ENCODE results near the gene IL4I1.
A peak's percentile ranks its signal among the peaks of the same experiment; 100 is the strongest.

IL4I1 gene

GRCh38 chr19:49877879-49878743, 18.6 kb downstream of the IL4I1 start:
- DNase-seq (ENCODE audit: low spot score): peak; percentile 97

GRCh38 chr19:49877020-49877878, 19.4 kb downstream of the IL4I1 start, which contains the start of the genes AKT1S1 and TBC1D17:
Gene AKT1S1 (minus strand): TSS chr19:49877355. CDS start chr19:49873295, 4,060 bp downstream.
Gene TBC1D17 (plus strand): TSS chr19:49877702. CDS start chr19:49877724, 22 bp downstream.
- DNase-seq (ENCODE audit: low spot score): peak; percentile 100

DNA sequence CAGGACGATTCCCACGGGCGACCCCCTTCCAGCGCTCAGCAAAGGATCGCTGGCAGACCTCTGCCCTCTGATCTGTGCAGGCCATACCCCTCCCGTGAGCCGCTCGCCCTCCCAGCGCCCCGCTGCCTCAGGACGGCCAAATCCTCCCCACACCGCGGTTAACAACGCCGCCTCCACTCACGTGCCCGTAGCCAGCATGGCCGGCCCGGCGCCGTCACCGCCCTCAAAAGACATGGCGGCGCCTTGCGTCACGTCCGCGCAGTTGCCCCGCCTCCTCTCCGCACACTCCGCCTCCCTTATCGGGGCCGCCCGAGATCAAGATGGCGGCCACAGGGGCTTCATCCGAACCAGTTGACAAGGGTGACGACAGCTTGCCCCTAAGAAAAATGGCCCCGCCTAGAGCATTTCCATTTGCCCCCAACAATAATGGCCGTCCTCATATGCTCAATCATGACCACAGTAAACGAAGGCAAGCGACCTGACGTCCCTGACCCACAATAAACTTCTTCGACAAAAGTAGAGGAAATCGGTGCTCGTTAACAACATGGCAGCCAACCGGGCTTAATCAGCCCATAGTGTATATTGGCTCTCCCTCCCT, 20.2 kb downstream of the IL4I1 start:
- peak; percentile 99 for DNase-seq (ENCODE audit: low spot score)

- peak; percentile 43 for DNase-seq (ENCODE audit: low spot score)
These were observed 20.7 kb downstream of the IL4I1 start for GRCh38 chr19:49875857-49876421.

DNA sequence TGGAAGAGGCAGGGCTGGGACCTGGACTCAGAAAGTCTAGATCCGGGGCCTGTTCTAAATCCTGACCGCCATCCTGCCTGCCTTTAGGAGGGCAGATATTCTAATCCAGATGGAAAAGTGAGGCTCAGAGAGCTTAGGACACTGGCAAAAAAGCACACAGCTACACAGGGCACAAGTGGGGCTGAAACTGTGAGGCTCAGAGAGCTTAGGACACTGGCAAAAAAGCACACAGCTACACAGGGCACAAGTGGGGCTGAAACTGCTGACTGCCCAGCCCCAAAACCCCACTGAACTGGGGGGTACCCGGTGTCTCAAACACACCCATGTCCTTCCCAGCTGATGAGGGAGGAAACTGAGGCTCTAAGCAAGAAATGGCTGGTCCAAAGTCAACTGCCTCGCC, 21.5 kb downstream of the IL4I1 start:
- DNase-seq (ENCODE audit: low spot score): no peak

DNA sequence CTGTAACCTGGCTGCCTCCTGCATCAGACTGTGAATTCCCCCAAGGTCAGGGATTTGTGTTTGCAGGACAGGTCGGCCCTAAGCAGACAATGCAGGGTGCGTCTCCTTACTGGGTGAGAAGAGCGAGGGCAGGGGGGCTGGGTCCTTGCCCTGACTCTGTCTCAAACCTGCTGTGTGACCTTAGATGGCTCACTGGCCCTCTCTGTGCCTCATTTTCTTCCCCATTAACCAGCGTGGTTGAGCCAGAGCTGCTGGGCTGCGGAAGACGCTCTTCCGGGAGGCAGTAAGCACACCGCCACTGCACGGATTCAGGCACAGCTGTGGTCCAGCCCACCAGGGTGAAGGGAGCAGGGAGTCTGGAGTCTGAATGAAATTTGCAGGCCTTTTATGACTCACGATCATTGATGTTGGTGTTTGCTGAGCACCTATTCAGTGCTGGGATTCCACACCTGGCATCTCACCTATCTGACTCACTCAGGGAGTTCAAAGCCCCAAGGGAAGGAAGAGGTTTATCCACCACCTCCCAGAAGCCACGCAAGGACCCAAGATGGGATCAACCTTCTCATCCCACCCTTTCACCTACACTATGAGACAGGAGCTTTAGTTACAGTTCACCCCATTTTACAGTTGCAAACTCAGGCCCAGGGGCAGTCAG, 22.1 kb downstream of the IL4I1 start:
- DNase-seq (ENCODE audit: low spot score): no peak

DNA sequence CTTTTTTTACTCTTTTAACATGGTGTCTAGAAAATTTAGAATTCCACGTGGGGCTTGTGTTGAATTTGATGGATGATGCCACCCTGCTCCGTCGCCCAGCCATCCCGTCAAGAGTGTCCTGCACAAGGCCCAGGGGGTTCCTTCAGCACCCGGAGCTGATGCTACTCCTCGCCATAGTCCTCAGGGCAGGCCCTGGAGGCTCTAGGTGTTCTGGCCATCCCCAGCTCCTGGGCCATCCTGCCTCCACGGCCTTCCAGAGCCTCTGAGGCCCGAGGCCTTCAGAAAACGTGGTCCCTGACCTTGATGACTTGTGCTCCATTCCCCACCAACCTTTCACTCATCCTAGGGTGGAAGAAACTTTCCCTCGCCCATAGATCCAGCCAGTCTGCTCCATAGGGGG, 22.9 kb downstream of the IL4I1 start:
- DNase-seq (ENCODE audit: low spot score): no peak

DNA sequence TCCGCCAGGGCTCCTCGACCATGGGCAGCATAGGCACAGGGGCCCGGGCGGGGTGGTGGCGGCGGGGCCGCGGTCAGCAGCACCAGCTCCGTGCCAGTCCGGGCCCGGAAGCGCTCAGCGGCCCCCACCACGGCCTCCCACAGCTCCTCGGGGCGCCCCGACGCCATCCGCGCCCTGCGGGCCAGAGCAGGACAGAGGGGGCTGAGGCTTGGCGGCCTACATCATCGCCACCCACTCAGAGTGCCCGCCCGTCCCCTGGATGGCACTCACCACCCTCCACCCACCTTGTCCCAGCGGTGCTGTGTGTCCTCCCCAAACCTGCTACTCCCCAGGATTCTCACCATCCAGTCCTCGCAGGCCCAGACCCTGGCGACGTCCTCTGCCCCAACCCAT, 23.6 kb downstream of the IL4I1 start:
- DNase-seq (ENCODE audit: low spot score): no peak

- DNase-seq (ENCODE audit: low spot score): no peak
These were observed 24.2 kb downstream of the IL4I1 start for GRCh38 chr19:49872245-49873128.

DNA sequence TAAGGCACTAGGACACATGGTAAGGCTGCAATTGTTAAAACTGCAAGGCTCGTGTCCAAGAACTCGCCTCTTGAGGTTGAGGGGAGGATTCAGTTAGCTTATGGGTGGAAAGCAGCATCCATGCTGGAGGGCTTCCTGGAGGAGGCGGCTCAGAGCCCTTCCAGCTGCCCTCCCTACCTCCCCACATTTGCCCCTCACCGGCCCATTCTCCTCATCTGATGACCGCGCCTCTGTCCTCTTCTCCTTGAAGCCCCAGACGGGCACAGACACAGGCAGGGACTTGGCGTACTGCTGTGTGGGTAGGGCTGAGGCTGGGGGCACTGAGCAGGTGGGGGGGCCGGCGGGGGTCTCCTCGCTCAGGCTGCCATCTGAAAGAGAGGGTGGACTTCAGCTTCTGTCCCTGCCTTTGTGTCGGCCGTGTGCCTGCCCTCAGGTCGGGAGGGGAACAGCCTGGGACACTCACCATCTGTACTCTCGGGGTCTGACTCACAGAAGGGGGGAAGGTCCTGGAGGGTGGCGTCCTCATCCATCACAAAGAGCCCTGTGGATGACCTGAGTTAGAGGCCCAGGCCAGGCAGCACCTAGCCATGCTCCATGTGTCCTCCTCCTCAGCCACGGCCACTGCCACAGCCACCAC, 25.2 kb downstream of the IL4I1 start:
- DNase-seq (ENCODE audit: low spot score): no peak

GRCh38 chr19:49870309-49870901, 26.3 kb downstream of the IL4I1 start:
- DNase-seq (ENCODE audit: low spot score): no peak

GRCh38 chr19:49869484-49870308, 27.0 kb downstream of the IL4I1 start:
- DNase-seq (ENCODE audit: low spot score): peak; percentile 99

DNA sequence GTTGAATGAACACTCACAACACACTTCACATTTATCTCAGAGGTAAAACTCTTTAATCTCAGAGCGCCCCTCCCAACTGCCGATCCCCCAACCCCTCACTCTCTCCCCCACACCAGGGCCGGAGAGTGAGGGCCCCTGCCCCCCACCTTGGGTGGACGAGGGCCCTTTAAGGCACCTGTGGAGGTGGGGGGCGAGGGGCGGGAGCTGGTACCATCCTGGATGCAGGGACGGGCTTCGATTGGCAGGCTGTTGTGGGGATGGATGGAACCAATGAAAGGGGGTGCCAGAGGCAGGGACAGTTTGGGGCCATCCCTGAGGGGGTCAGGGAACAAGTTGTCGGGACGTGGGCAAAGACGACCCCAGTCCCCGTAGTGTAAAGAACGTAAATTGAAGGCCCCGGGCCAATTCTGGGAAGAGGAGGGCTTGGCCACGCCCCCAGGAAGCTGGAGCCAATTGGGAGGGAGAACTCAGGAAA, 27.6 kb downstream of the IL4I1 start:
- no peak for DNase-seq (ENCODE audit: low spot score)

GRCh38 chr19:49866933-49867782, 29.5 kb downstream of the IL4I1 start, which contains the start of gene PNKP:
Gene PNKP (minus strand): TSS chr19:49867576. CDS start chr19:49867204, 372 bp downstream.
- DNase-seq (ENCODE audit: low spot score): peak; percentile 87

DNA sequence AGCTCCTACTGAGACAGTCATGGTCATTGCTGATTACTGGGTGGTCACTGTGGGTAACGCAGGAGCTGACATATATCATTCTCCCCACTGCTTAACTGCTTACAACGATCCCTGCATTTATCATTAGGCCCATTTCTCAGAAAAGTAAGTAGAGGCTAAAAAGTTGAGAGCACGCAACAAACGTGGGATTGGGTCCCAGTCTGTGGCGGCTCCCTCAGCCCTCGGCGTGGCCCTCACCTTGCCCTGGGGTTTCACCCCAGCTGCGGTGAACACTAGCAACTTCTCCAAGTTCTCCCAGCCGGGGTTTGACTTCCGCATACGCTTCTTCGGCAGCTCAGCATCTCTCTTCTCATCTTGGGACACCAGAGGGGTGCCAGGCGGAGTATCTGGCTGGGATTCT, 31.8 kb downstream of the IL4I1 start:
- no peak for DNase-seq (ENCODE audit: low spot score)

DNA sequence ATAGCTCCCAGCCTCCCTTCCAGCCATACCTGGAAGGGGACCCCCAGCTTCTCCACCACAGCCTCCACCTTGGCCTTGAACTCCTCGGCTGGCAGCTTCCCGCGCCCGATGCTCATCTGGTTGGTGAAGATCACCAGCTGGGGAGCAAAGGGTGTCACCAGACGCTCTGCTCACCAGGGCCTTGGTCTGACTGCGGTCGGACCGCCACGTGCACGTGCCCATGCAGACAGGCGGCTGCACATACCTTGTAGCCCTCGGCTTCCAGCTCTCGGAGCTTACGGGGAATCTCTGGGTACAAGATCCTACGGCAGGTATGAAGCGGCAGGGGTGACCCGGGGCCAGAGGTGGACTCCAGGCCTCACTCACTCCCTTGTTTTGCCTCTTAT, 32.8 kb downstream of the IL4I1 start:
- DNase-seq (ENCODE audit: low spot score): no peak

DNA sequence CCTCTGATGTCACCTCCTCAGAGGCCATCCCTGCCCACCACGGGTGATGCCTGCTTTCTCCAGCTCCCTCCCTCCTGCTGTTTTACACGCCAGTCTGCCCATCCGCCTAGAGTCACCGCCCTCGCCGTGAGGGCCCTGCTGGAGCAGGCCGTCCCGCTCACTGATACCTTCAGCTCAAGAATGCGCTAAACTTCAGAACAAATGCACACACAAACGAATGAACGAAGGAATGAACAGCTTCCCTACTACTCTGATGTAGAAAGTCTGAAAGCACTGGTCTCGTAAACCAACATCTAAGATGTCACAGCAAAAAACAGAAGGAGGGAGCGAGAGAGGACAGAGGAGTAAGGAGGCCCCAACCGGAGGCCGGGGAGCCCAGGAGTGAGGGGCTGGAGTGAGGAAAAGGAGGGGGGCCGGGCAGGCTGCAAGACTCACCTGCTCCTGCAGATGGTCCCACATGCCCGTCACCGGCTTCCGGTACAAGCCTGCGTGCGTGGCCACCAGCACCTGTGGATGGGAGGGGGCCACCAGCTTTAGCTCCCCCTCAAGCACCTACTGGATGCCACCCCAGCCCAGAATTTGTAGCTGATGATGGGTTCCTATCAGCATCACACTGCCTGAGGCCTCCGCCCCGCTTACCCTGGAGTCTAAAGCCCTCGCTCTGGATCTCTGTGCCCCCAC, 33.3 kb downstream of the IL4I1 start:
- no peak for DNase-seq (ENCODE audit: low spot score)

Data from LoVo (cell line).